H1 (cell line): ENCODE data around the gene C1QTNF4. TPM values are rescaled to one million over a fixed set of nuclear protein-coding genes. Genes with fewer than 3 reads are reported as not detected.

Experiments used
- CTCF ChIA-PET: fragments of 300-600 bp; sonication (Branson Sonifier 250); formaldehyde crosslinking; loops from one replicate; lab custom pipeline; 2021; ENCODE audit not compliant: partially characterized antibody; lab: Charles Lee
- POLR2A ChIA-PET: fragments of 300-600 bp; sonication (Branson Sonifier 250); formaldehyde crosslinking; loops from one replicate; lab custom pipeline; 2021; ENCODE audit warnings: inconsistent platforms; ENCODE audit not compliant: partially characterized antibody; lab: Charles Lee
- DNase-seq, 2 experiments: peaks; one replicate each; pipeline versions ENCODE4 v3.0.0 to v3.0.0-alpha.2; 2010 to 2022; ENCODE audit warnings: low spot score in 2 of 2, low read depth in 1 of 2, mixed read lengths in 1 of 2
- FAIRE-seq: peaks from 2 replicates; lab custom pipeline; 2011; peaks lifted over from hg19 to GRCh38; lab: Jason Lieb, UNC
- H2AFZ ChIP-seq: 2 replicates; pipeline ENCODE4 v1.8.1; 2012; ENCODE audit warnings: low read length, inconsistent platforms
- H2AK5ac ChIP-seq: 2 replicates; pipeline ENCODE4 v1.6.1; 2013; ENCODE audit warnings: low read depth, low read length
- H2BK120ac ChIP-seq: replicated peaks from 2 replicates; pipeline ENCODE3; 2013; ENCODE audit warnings: low read depth, low read length, inconsistent platforms
- H2BK12ac ChIP-seq: 2 replicates; pipeline ENCODE4 v1.6.1; 2013; ENCODE audit warnings: low read depth, low read length
- H2BK15ac ChIP-seq: 2 replicates; pipeline ENCODE4 v1.6.1; 2013; ENCODE audit warnings: low read length
- H2BK20ac ChIP-seq: 2 replicates; pipeline ENCODE4 v1.6.1; 2013; ENCODE audit warnings: low read length
- H2BK5ac ChIP-seq: 2 replicates; pipeline ENCODE4 v1.6.1; 2013; ENCODE audit warnings: low read depth, low read length
- H3K14ac ChIP-seq: 2 replicates; pipeline ENCODE4 v1.6.1; 2013; ENCODE audit warnings: inconsistent platforms; ENCODE audit not compliant: insufficient read length
- H3K18ac ChIP-seq: 2 replicates; pipeline ENCODE4 v1.6.1; 2013; ENCODE audit warnings: low read length; ENCODE audit errors: extremely low read depth
- H3K23ac ChIP-seq: 2 replicates; pipeline ENCODE4 v1.6.1; 2013; ENCODE audit warnings: inconsistent platforms; ENCODE audit not compliant: insufficient read length
- H3K23me2 ChIP-seq: 2 replicates; pipeline ENCODE4 v1.6.1; 2013; ENCODE audit warnings: low read depth, low read length
- H3K27ac ChIP-seq: 2 replicates; pipeline ENCODE4 v1.6.1; 2011; ENCODE audit warnings: low read depth, low read length, inconsistent platforms
- H3K27me3 ChIP-seq, 4 experiments: replicated peaks in 1 of 4; 1 replicate in 1 of 4; 2 replicates in 3 of 4; pipeline versions ENCODE4 v1.6.1 to v1.8.1; 2011 to 2013; ENCODE audit warnings: low read length in 3 of 4, mild to moderate bottlenecking in 3 of 4, inconsistent platforms in 2 of 4, mixed read lengths in 2 of 4, moderate library complexity in 1 of 4; ENCODE audit not compliant: control insufficient read depth in 3 of 4, insufficient read depth in 3 of 4; ENCODE audit errors: extremely low read depth in 1 of 4
- H3K36me3 ChIP-seq, 4 experiments: 2 replicates each; pipeline versions ENCODE4 v1.6.1 to v1.8.1; 2011 to 2013; ENCODE audit warnings: mild to moderate bottlenecking in 4 of 4, low read length in 3 of 4, moderate library complexity in 2 of 4, control low read depth in 1 of 4, inconsistent platforms in 1 of 4; ENCODE audit not compliant: insufficient read depth in 4 of 4, control insufficient read depth in 2 of 4
- H3K4ac ChIP-seq: replicated peaks from 2 replicates; pipeline ENCODE3; 2013; ENCODE audit warnings: low read length, low read depth, mixed read lengths, inconsistent platforms; ENCODE audit not compliant: insufficient read length
- H3K4me1 ChIP-seq, 4 experiments: replicated peaks in 1 of 4; 1 replicate in 1 of 4; 2 replicates in 3 of 4; pipeline versions ENCODE4 v1.6.1 to v1.8.1; 2011 to 2013; ENCODE audit warnings: low read length in 3 of 4, inconsistent platforms in 2 of 4, mixed read lengths in 1 of 4; ENCODE audit not compliant: insufficient read depth in 4 of 4, control insufficient read depth in 3 of 4
- H3K4me2 ChIP-seq, 2 experiments: 2 replicates each; pipeline versions ENCODE4 v1.6.1 to v1.8.1; 2011 to 2013; ENCODE audit warnings: low read depth in 2 of 2, low read length in 2 of 2, control low read depth in 1 of 2, inconsistent platforms in 1 of 2, mild to moderate bottlenecking in 1 of 2; ENCODE audit not compliant: insufficient read depth in 1 of 2
- H3K4me3 ChIP-seq, 4 experiments: fragments of 200-600, 300-600 bp in 1 of 4; sonication (generic), shearing (Covaris generic), sonication (Bioruptor Twin) in 1 of 4; 2 replicates each; pipeline versions ENCODE4 v1.5.1 to v1.8.1; 2011 to 2016; ENCODE audit warnings: low read length in 4 of 4, low read depth in 3 of 4, control low read depth in 2 of 4, inconsistent platforms in 2 of 4, mild to moderate bottlenecking in 2 of 4, mixed read lengths in 1 of 4, moderate library complexity in 1 of 4; ENCODE audit not compliant: insufficient read depth in 2 of 4; ENCODE audit errors: extremely low read depth in 1 of 4
- H3K56ac ChIP-seq: replicated peaks from 2 replicates; pipeline ENCODE3; 2013; ENCODE audit warnings: low read depth, mild to moderate bottlenecking, mixed read lengths, low read length, inconsistent platforms; ENCODE audit not compliant: insufficient read length
- H3K79me1 ChIP-seq: 2 replicates; pipeline ENCODE4 v1.6.1; 2013; ENCODE audit warnings: low read depth, low read length, control low read depth
- H3K79me2 ChIP-seq, 2 experiments: 2 replicates each; pipeline versions ENCODE4 v1.6.1 to v1.8.1; 2012 to 2013; ENCODE audit warnings: low read length in 2 of 2, mild to moderate bottlenecking in 2 of 2, inconsistent platforms in 1 of 2; ENCODE audit not compliant: insufficient read depth in 2 of 2, control insufficient read depth in 1 of 2
- H3K9ac ChIP-seq, 4 experiments: replicated peaks in 1 of 4; 1 replicate in 1 of 4; 2 replicates in 3 of 4; pipeline versions ENCODE4 v1.6.1 to v1.8.1; 2011 to 2013; ENCODE audit warnings: low read depth in 3 of 4, low read length in 3 of 4, control low read depth in 2 of 4, mild to moderate bottlenecking in 2 of 4, moderate library complexity in 2 of 4, inconsistent platforms in 1 of 4; ENCODE audit errors: extremely low read depth in 1 of 4
- H3K9me3 ChIP-seq, 2 experiments: 2 replicates each; pipeline versions ENCODE4 v1.6.1 to v1.8.1; 2012 to 2013; ENCODE audit warnings: mild to moderate bottlenecking in 2 of 2, moderate library complexity in 2 of 2, control low read depth in 1 of 2, inconsistent platforms in 1 of 2, low read depth in 1 of 2, low read length in 1 of 2, mixed read lengths in 1 of 2; ENCODE audit not compliant: insufficient read depth in 2 of 2
- H4K20me1 ChIP-seq, 2 experiments: replicated peaks in 1 of 2; 2 replicates each; pipeline versions ENCODE3 to v1.8.1; 2011 to 2013; ENCODE audit warnings: inconsistent platforms in 2 of 2, low read length in 2 of 2, mild to moderate bottlenecking in 1 of 2; ENCODE audit not compliant: insufficient read depth in 2 of 2, control insufficient read depth in 1 of 2
- H4K5ac ChIP-seq: 2 replicates; pipeline ENCODE4 v1.6.1; 2013; ENCODE audit warnings: low read length, low read depth, mixed read lengths, inconsistent platforms; ENCODE audit not compliant: insufficient read length
- H4K8ac ChIP-seq: 2 replicates; pipeline ENCODE4 v1.8.0; 2013; ENCODE audit warnings: mild to moderate bottlenecking, moderate library complexity, low read length, inconsistent platforms; ENCODE audit not compliant: insufficient read depth; ENCODE audit errors: extremely low read depth
- H4K91ac ChIP-seq: replicated peaks from 2 replicates; pipeline ENCODE3; 2013; ENCODE audit warnings: low read length, mixed read lengths, inconsistent platforms; ENCODE audit not compliant: insufficient read length
- CBX5 ChIP-seq: fragments of 300-800, 300-1000 bp; sonication (generic); IDR thresholded peaks from 2 replicates; pipeline ENCODE4 v1.7.1; 2016; ENCODE audit warnings: antibody characterized with exemption, low read length, low read depth
- CEBPB ChIP-seq: IDR thresholded peaks from 2 replicates; pipeline ENCODE4 v1.6.1; 2012; ENCODE audit warnings: low read depth, low read length
- CHD1 ChIP-seq: IDR thresholded peaks from 2 replicates; pipeline ENCODE4 v1.6.1; 2012; ENCODE audit warnings: low read depth, low read length, improper control_type of control experiment
- CHD2 ChIP-seq: IDR thresholded peaks from 2 replicates; pipeline ENCODE4 v1.6.1; 2012; ENCODE audit warnings: low read length, improper control_type of control experiment
- POLR2A ChIP-seq, 2 experiments: IDR thresholded peaks; 1 replicate in 1 of 2; 2 replicates in 1 of 2; pipeline ENCODE4 v1.6.1; 2011; ENCODE audit warnings: low read depth in 2 of 2, low read length in 2 of 2, mild to moderate bottlenecking in 2 of 2; ENCODE audit errors: control extremely low read depth in 1 of 2
- RAD21 ChIP-seq, 2 experiments: IDR thresholded peaks in 1 of 2; conservative IDR thresholded peaks in 1 of 2; 2 replicates each; pipeline ENCODE4 v1.6.1; 2011; ENCODE audit warnings: low read depth in 2 of 2, low read length in 2 of 2, improper control_type of control experiment in 1 of 2, inconsistent platforms in 1 of 2, mild to moderate bottlenecking in 1 of 2, moderate library complexity in 1 of 2
- SP1 ChIP-seq: IDR thresholded peaks from 2 replicates; pipeline ENCODE4 v1.6.1; 2011; ENCODE audit warnings: low read depth, low read length
- TBP ChIP-seq: IDR thresholded peaks from 2 replicates; pipeline ENCODE4 v1.6.1; 2011; ENCODE audit warnings: low read depth, low read length, improper control_type of control experiment
- WGBS, 2 experiments: shearing (Covaris generic) in 1 of 2; methylation state at CpG; one replicate each; pipeline versions ENCODE4 v1.1.6 to v1.1.7; 2013 to 2015; ENCODE audit warnings: low lambda C conversion rate in 2 of 2, mixed read lengths in 2 of 2, inconsistent platforms in 1 of 2, low coverage in 1 of 2, missing lambda C conversion rate in 1 of 2; ENCODE audit not compliant: insufficient replicate concordance in 2 of 2, insufficient coverage in 1 of 2, insufficient read length in 1 of 2; ENCODE audit errors: extremely low coverage in 1 of 2, missing lambda C conversion rate in 1 of 2; 5-methylcytosine and 5-hydroxymethylcytosine counted together
- polyA plus RNA-seq, 7 experiments: library from polyadenylated mRNA; depleted of rRNA in 3 of 7; stranded (reverse) in 5 of 7; unstranded in 2 of 7; fragments of >200 nt in 5 of 7; fragments of 200-250 nt in 2 of 7; gene quantifications; 1 replicate in 5 of 7; 2 replicates in 1 of 7; 4 replicates in 1 of 7; pipeline versions ENCODE4 v1.2.1 to v1.2.3, GENCODE V29; 2011 to 2013; ENCODE audit warnings: missing spikeins in 2 of 7, mixed read lengths in 2 of 7
- total RNA-seq: library from RNA; stranded (reverse); fragmentation: NEBNext Ultra II Directional; extraction: Animal tissue kit (Norgen Biotek cat#: 25700); gene quantifications from 2 replicates; pipeline ENCODE4 v1.2.1, GENCODE V29; 2021

C1QTNF4 gene
- total and polyA plus RNA-seq, 2 of the 8 experiments (the other 6 are each of a cell fraction or from before 2014, with no cell fraction given) = 3.9 to 6.0 TPM

DNA sequence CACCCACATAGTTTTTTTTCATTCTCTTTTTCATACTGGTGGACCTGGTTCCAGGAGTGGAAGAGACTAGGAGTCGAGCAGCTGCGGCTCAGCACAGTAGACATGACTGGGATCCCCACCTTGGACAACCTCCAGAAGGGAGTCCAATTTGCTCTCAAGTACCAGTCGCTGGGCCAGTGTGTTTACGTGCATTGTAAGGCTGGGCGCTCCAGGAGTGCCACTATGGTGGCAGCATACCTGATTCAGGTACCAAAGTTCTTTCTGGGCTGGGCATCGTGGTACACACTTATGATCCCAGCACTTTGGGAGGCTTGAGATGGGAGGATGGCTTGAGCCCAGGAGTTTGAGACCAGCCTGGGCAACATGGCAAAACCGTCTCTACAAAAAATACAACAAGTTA, 24.6 kb downstream of the C1QTNF4 start:
- Histone ChIP-seq H3K14ac (no peak overlapping the region), H3K18ac (no peak overlapping the region), H2BK12ac (no peak overlapping the region), H3K79me2 (peaks cover 0 to 13% of the 10 kb centered on the region in 2 experiments; a peak in 2 of 4 replicates), H3K4me2 (no peak overlapping the region), H3K56ac (no peak overlapping the region), H3K9me3 (no peaks in the 10 kb centered on the region), H3K23ac (no peak overlapping the region), H2BK20ac (no peak overlapping the region), H4K91ac (no peak overlapping the region), H3K4ac (no peak overlapping the region), H3K4me3 (no peak overlapping the region), H3K23me2 (peaks cover 3% of the 10 kb centered on the region; the same call in 1 of the 2 replicates)
- FAIRE-seq = no peak
- POLR2A ChIA-PET = interaction anchor here (0.7 to 6.6 kb wide), 5 partner anchors 8 to 577 kb away, joined by 3 to 83 read pairs (median 3); partner anchors contain the start of genes CELF1, KBTBD4 and NDUFS3
- no peak for TF ChIP-seq CHD1
- TF ChIP-seq TBP = no peak
- no peak for TF ChIP-seq CBX5
- TF ChIP-seq RAD21 (IDR thresholded peaks at IDR 0.05 in 1 of 2, conservative IDR thresholded peaks at IDR 0.05 in 1 of 2; ENCODE audit: low read depth in 2 of 2, low read length in 2 of 2) = no peak
- TF ChIP-seq CHD2 = no peak
- TF ChIP-seq SP1 = no peak
- TF ChIP-seq POLR2A (IDR thresholded peaks at IDR 0.05; ENCODE audit: control extremely low read depth in 1 of 2, low read depth in 2 of 2, low read length in 2 of 2) = no peak
- no peak for TF ChIP-seq CEBPB
- TF ChIP-seq, all 59 proteins: peak for 0
- CTCF ChIA-PET = no interaction called here
- H2BK120ac ChIP-seq = no peak overlapping the region
- peaks cover 0 to 3% (median 1%) of the 10 kb centered on the region in 4 experiments; a peak in 1 of 7 replicates for H3K4me1 ChIP-seq
- no peak overlapping the region for H4K8ac ChIP-seq
- H3K9ac ChIP-seq = no peak overlapping the region
- DNase-seq = no peak
- no peak overlapping the region for H2BK15ac ChIP-seq
- no peak overlapping the region for H3K27ac ChIP-seq
- H2AK5ac ChIP-seq = no peak overlapping the region
- 97% methylated on average over 7 of the region's 7 CpGs; no CpG with 5 or more reads in 1 of the 2 experiments for WGBS, 2 experiments
- H2AFZ ChIP-seq = no peak overlapping the region
- H4K20me1 ChIP-seq = peaks cover 0 to 8% of the 10 kb centered on the region in 2 experiments
- H3K79me1 ChIP-seq = peaks cover 8% of the 10 kb centered on the region; the same call in 1 of the 2 replicates
- no peaks in the 10 kb centered on the region for H3K27me3 ChIP-seq
- H2BK5ac ChIP-seq = no peak overlapping the region
- H3K36me3 ChIP-seq = peaks cover 11 to 38% (median 23%) of the 10 kb centered on the region in 4 experiments
- H4K5ac ChIP-seq = no peak overlapping the region
